ENCODE results near the gene TMEM273.

Gene TMEM273

GRCh38 chr10:49165821-49166483 lies 22.2 kb downstream of the TMEM273 start:
- Histone ChIP-seq H3K27me3 (ENCODE audit: control insufficient read depth, insufficient read depth, low read length) (no peaks in the 10 kb centered on the region), H3K9me3 (ENCODE audit: control insufficient read depth, low read length) (no peaks in the 10 kb centered on the region), H3K36me3 (ENCODE audit: control insufficient read depth, insufficient read depth, low read length) (no peaks in the 10 kb centered on the region), H3K9ac (ENCODE audit: low read length) (no peak overlapping the region), H3K4me3 (ENCODE audit: low read length) (no peak overlapping the region), H3K4me1 (ENCODE audit: control insufficient read depth, insufficient read depth, low read length) (no peaks in the 10 kb centered on the region)

- no peak overlapping the region for H3K9ac ChIP-seq (ENCODE audit: low read length)
- H3K9me3 ChIP-seq (ENCODE audit: control insufficient read depth, low read length) = no peaks in the 10 kb centered on the region
- no peak overlapping the region for H3K4me3 ChIP-seq (ENCODE audit: low read length)
- no peaks in the 10 kb centered on the region for H3K36me3 ChIP-seq (ENCODE audit: control insufficient read depth, insufficient read depth, low read length)
- H3K4me1 ChIP-seq (ENCODE audit: control insufficient read depth, insufficient read depth, low read length) = no peaks in the 10 kb centered on the region
- no peaks in the 10 kb centered on the region for H3K27me3 ChIP-seq (ENCODE audit: control insufficient read depth, insufficient read depth, low read length)
Measured at GRCh38 chr10:49165259-49165658, 22.9 kb downstream of the TMEM273 start.

GRCh38 chr10:49164559-49165188 lies 23.5 kb downstream of the TMEM273 start:
- H3K4me3 ChIP-seq (ENCODE audit: low read length) = no peak overlapping the region
- no peaks in the 10 kb centered on the region for H3K36me3 ChIP-seq (ENCODE audit: control insufficient read depth, insufficient read depth, low read length)
- no peaks in the 10 kb centered on the region for H3K27me3 ChIP-seq (ENCODE audit: control insufficient read depth, insufficient read depth, low read length)
- no peak overlapping the region for H3K9ac ChIP-seq (ENCODE audit: low read length)
- no peaks in the 10 kb centered on the region for H3K4me1 ChIP-seq (ENCODE audit: control insufficient read depth, insufficient read depth, low read length)
- H3K9me3 ChIP-seq (ENCODE audit: control insufficient read depth, low read length) = no peaks in the 10 kb centered on the region

GRCh38 chr10:49163741-49164140 lies 24.4 kb downstream of the TMEM273 start:
- no peaks in the 10 kb centered on the region for H3K9me3 ChIP-seq (ENCODE audit: control insufficient read depth, low read length)
- H3K4me1 ChIP-seq (ENCODE audit: control insufficient read depth, insufficient read depth, low read length) = no peaks in the 10 kb centered on the region
- no peaks in the 10 kb centered on the region for H3K27me3 ChIP-seq (ENCODE audit: control insufficient read depth, insufficient read depth, low read length)
- H3K4me3 ChIP-seq (ENCODE audit: low read length) = no peak overlapping the region
- no peaks in the 10 kb centered on the region for H3K36me3 ChIP-seq (ENCODE audit: control insufficient read depth, insufficient read depth, low read length)
- H3K9ac ChIP-seq (ENCODE audit: low read length) = no peak overlapping the region

- Histone ChIP-seq H3K36me3 (ENCODE audit: control insufficient read depth, insufficient read depth, low read length) (no peaks in the 10 kb centered on the region), H3K27me3 (ENCODE audit: control insufficient read depth, insufficient read depth, low read length) (no peaks in the 10 kb centered on the region), H3K4me3 (ENCODE audit: low read length) (no peak overlapping the region), H3K9ac (ENCODE audit: low read length) (no peak overlapping the region), H3K4me1 (ENCODE audit: control insufficient read depth, insufficient read depth, low read length) (no peaks in the 10 kb centered on the region), H3K9me3 (ENCODE audit: control insufficient read depth, low read length) (no peaks in the 10 kb centered on the region)
Measured at GRCh38 chr10:49162761-49163310, 25.4 kb downstream of the TMEM273 start.

GRCh38 chr10:49162063-49162462 lies 26.1 kb downstream of the TMEM273 start:
- no peak overlapping the region for H3K4me3 ChIP-seq (ENCODE audit: low read length)
- H3K4me1 ChIP-seq (ENCODE audit: control insufficient read depth, insufficient read depth, low read length) = no peaks in the 10 kb centered on the region
- no peak overlapping the region for H3K9ac ChIP-seq (ENCODE audit: low read length)
- H3K36me3 ChIP-seq (ENCODE audit: control insufficient read depth, insufficient read depth, low read length) = no peaks in the 10 kb centered on the region
- H3K27me3 ChIP-seq (ENCODE audit: control insufficient read depth, insufficient read depth, low read length) = no peaks in the 10 kb centered on the region
- H3K9me3 ChIP-seq (ENCODE audit: control insufficient read depth, low read length) = no peaks in the 10 kb centered on the region

- Histone ChIP-seq H3K27me3 (ENCODE audit: control insufficient read depth, insufficient read depth, low read length) (no peaks in the 10 kb centered on the region), H3K9ac (ENCODE audit: low read length) (no peak overlapping the region), H3K4me3 (ENCODE audit: low read length) (no peak overlapping the region), H3K36me3 (ENCODE audit: control insufficient read depth, insufficient read depth, low read length) (no peaks in the 10 kb centered on the region), H3K9me3 (ENCODE audit: control insufficient read depth, low read length) (no peaks in the 10 kb centered on the region), H3K4me1 (ENCODE audit: control insufficient read depth, insufficient read depth, low read length) (no peaks in the 10 kb centered on the region)
Measured at GRCh38 chr10:49161411-49161997, 26.7 kb downstream of the TMEM273 start.

GRCh38 chr10:49160814-49161213 lies 27.4 kb downstream of the TMEM273 start:
- H3K36me3 ChIP-seq (ENCODE audit: control insufficient read depth, insufficient read depth, low read length) = no peaks in the 10 kb centered on the region
- H3K9ac ChIP-seq (ENCODE audit: low read length) = no peak overlapping the region
- no peaks in the 10 kb centered on the region for H3K27me3 ChIP-seq (ENCODE audit: control insufficient read depth, insufficient read depth, low read length)
- H3K4me3 ChIP-seq (ENCODE audit: low read length) = no peak overlapping the region
- no peaks in the 10 kb centered on the region for H3K4me1 ChIP-seq (ENCODE audit: control insufficient read depth, insufficient read depth, low read length)
- no peaks in the 10 kb centered on the region for H3K9me3 ChIP-seq (ENCODE audit: control insufficient read depth, low read length)

- no peaks in the 10 kb centered on the region for H3K36me3 ChIP-seq (ENCODE audit: control insufficient read depth, insufficient read depth, low read length)
- no peaks in the 10 kb centered on the region for H3K9me3 ChIP-seq (ENCODE audit: control insufficient read depth, low read length)
- no peak overlapping the region for H3K9ac ChIP-seq (ENCODE audit: low read length)
- H3K27me3 ChIP-seq (ENCODE audit: control insufficient read depth, insufficient read depth, low read length) = no peaks in the 10 kb centered on the region
- H3K4me3 ChIP-seq (ENCODE audit: low read length) = no peak overlapping the region
- no peaks in the 10 kb centered on the region for H3K4me1 ChIP-seq (ENCODE audit: control insufficient read depth, insufficient read depth, low read length)
Measured at GRCh38 chr10:49160110-49160509, 28.1 kb downstream of the TMEM273 start.

- no peaks in the 10 kb centered on the region for H3K4me1 ChIP-seq (ENCODE audit: control insufficient read depth, insufficient read depth, low read length)
- H3K9ac ChIP-seq (ENCODE audit: low read length) = no peak overlapping the region
- H3K27me3 ChIP-seq (ENCODE audit: control insufficient read depth, insufficient read depth, low read length) = no peaks in the 10 kb centered on the region
- no peaks in the 10 kb centered on the region for H3K9me3 ChIP-seq (ENCODE audit: control insufficient read depth, low read length)
- H3K36me3 ChIP-seq (ENCODE audit: control insufficient read depth, insufficient read depth, low read length) = no peaks in the 10 kb centered on the region
- no peak overlapping the region for H3K4me3 ChIP-seq (ENCODE audit: low read length)
Measured at GRCh38 chr10:49158915-49159314, 29.3 kb downstream of the TMEM273 start.

GRCh38 chr10:49158404-49158803 lies 29.8 kb downstream of the TMEM273 start:
- no peaks in the 10 kb centered on the region for H3K36me3 ChIP-seq (ENCODE audit: control insufficient read depth, insufficient read depth, low read length)
- H3K4me3 ChIP-seq (ENCODE audit: low read length) = no peak overlapping the region
- H3K4me1 ChIP-seq (ENCODE audit: control insufficient read depth, insufficient read depth, low read length) = no peaks in the 10 kb centered on the region

GRCh38 chr10:49157229-49157628 lies 31.0 kb downstream of the TMEM273 start:
- Histone ChIP-seq H3K27me3 (ENCODE audit: control insufficient read depth, insufficient read depth, low read length) (no peaks in the 10 kb centered on the region), H3K36me3 (ENCODE audit: control insufficient read depth, insufficient read depth, low read length) (no peaks in the 10 kb centered on the region), H3K9ac (ENCODE audit: low read length) (no peak overlapping the region), H3K4me3 (ENCODE audit: low read length) (no peak overlapping the region), H3K9me3 (ENCODE audit: control insufficient read depth, low read length) (no peaks in the 10 kb centered on the region), H3K4me1 (ENCODE audit: control insufficient read depth, insufficient read depth, low read length) (no peaks in the 10 kb centered on the region)

More at GRCh38 chr10:49158404-49158803, 29.8 kb downstream of the TMEM273 start:
- H3K9me3 ChIP-seq (ENCODE audit: control insufficient read depth, low read length) = no peaks in the 10 kb centered on the region
- H3K9ac ChIP-seq (ENCODE audit: low read length) = no peak overlapping the region
- no peaks in the 10 kb centered on the region for H3K27me3 ChIP-seq (ENCODE audit: control insufficient read depth, insufficient read depth, low read length)
